Loucy (cell line): ENCODE data around the gene NHLRC2.

ENCODE experiments used
- CTCF ChIP-seq: fragments of 200-600 bp; sonication (generic); conservative IDR thresholded peaks from 2 replicates; pipeline ENCODE4 v1.5.1; 2014; ENCODE audit warnings: mild to moderate bottlenecking, antibody characterized with exemption, low read length
- EZH2phosphoT487 ChIP-seq: fragments of 200-600 bp; IDR thresholded peaks from 2 replicates; pipeline ENCODE4 v1.6.1; 2018; ENCODE audit warnings: antibody characterized with exemption, mild to moderate bottlenecking, moderate library complexity, borderline replicate concordance

- no peak for TF ChIP-seq CTCF
- TF ChIP-seq EZH2phosphoT487, result no peak
These were observed 10.4 kb upstream of the NHLRC2 start for GRCh38 chr10:113843972-113844485.
